Esophagus squamous epithelium (tissue), 5 donors: Measurements from ENCODE around the gene SPATS2. TPM values are rescaled to one million over a fixed set of nuclear protein-coding genes. Genes with fewer than 3 reads are reported as not detected.
"Not testable (repeated sequence)": the region's sequence is repeated elsewhere in the genome, so short reads cannot be mapped to it uniquely, and the experiment has no call there.

ENCODE experiments used
- DNase-seq: peaks from one replicate; lab custom pipeline; 2025; lab: John Stamatoyannopoulos, UW
- H3K27ac ChIP-seq, 4 donors: fragments of 200-600 bp; sonication (generic); one replicate each; pipeline ENCODE4 v1.5.1; 2016 to 2019; ENCODE audit warnings: mild to moderate bottlenecking in 1 of 4
- H3K27me3 ChIP-seq, 4 donors: fragments of 200-600 bp; sonication (generic); 1 replicate in 3 of 4; 2 replicates in 1 of 4; pipeline versions ENCODE4 v1.5.1 to v1.6.0; 2017 to 2021; ENCODE audit warnings: antibody characterized with exemption in 1 of 4
- H3K36me3 ChIP-seq, 3 donors: fragments of 200-600 bp; sonication (generic); one replicate each; pipeline ENCODE4 v1.5.1; 2016 to 2019
- H3K4me1 ChIP-seq, 3 donors: fragments of 200-600 bp; sonication (generic); one replicate each; pipeline ENCODE4 v1.5.1; 2017 to 2019
- H3K4me3 ChIP-seq, 4 donors: fragments of 200-600 bp; sonication (generic); 1 replicate in 3 of 4; 2 replicates in 1 of 4; pipeline ENCODE4 v1.5.1; 2016 to 2019; ENCODE audit warnings: mild to moderate bottlenecking in 2 of 4, moderate library complexity in 1 of 4
- H3K9me3 ChIP-seq, 3 donors: fragments of 200-600 bp; sonication (generic); one replicate each; pipeline ENCODE4 v1.5.1; 2016 to 2019
- CTCF ChIP-seq, 6 experiments: fragments of 450-650 bp in 4 of 6; fragments of 200-600 bp in 2 of 6; sonication (generic) in 2 of 6; IDR thresholded peaks; one replicate each; pipeline ENCODE4 v1.5.1; 2016 to 2019; ENCODE audit warnings: antibody characterized with exemption in 6 of 6, mild to moderate bottlenecking in 4 of 6, moderate library complexity in 4 of 6
- POLR2A ChIP-seq, 4 donors: fragments of 450-650 bp; IDR thresholded peaks; one replicate each; pipeline ENCODE4 v1.6.1; 2017; ENCODE audit warnings: antibody characterized with exemption in 4 of 4, mild to moderate bottlenecking in 4 of 4, moderate library complexity in 3 of 4
- WGBS, 2 donors: methylation state at CpG; one replicate each; pipeline ENCODE4 v1.1.5; 2018; 5-methylcytosine and 5-hydroxymethylcytosine counted together
- intact Hi-C: fragments of 100-400 bp; cut with DNase I; formaldehyde crosslinking; loops from one replicate; pipeline ENCODE4 v1.15.0; 2022
- total RNA-seq, 4 donors: library from RNA; depleted of rRNA; stranded (reverse); fragments of >200 nt; gene quantifications; one replicate each; pipeline ENCODE4 v1.1.0, GENCODE V29; 2016
- donor health status: DM: yes; HTN: yes; CAD: no.

SPATS2 gene
- total RNA-seq, 4 donors from 2014 or later = 4.8 to 9.8 (median 8.5) TPM

DNA sequence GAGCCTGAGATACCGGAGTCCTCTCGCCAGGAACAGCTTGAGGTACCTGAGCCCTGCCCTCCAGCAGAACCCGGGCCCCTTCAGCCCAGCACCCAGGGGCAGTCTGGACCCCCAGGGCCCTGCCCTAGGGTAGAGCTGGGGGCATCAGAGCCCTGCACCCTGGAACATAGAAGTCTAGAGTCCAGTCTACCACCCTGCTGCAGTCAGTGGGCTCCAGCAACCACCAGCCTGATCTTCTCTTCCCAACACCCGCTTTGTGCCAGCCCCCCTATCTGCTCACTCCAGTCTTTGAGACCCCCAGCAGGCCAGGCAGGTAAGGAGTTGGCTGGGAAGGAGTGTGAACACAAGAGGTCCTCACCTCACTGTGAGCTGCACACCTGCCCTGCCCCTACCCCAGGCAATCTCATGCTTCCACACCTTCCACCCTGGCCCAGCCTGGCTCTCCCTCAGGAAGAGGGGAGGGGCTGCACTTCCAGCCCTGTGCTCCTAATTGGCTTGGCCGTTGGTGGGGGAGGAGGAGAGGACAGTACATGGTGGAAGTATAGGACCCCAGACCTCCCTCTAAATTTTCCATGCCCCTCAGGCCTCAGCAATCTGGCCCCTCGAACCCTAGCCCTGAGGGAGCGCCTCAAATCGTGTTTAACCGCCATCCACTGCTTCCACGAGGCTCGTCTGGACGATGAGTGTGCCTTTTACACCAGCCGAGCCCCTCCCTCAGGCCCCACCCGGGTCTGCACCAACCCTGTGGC, 36.5 kb upstream of the SPATS2 start:
- H3K27me3 ChIP-seq = peaks cover 2 to 53% (median 10%) of the 10 kb centered on the region in 4 donors
- no peak overlapping the region for H3K4me3 ChIP-seq
- WGBS, 2 donors = 60% methylated on average over 5 of the region's 14 CpGs; no CpG with 5 or more reads in 1 of the 2 donors
- DNase-seq = no peak
- H3K9me3 ChIP-seq = no peaks in the 10 kb centered on the region
- intact Hi-C loops = no loop called here
- H3K27ac ChIP-seq = no peak overlapping the region
- H3K4me1 ChIP-seq = peaks cover 0 to 17% (median 5%) of the 10 kb centered on the region in 3 donors
- peaks cover 0 to 8% (median 0%) of the 10 kb centered on the region in 3 donors for H3K36me3 ChIP-seq
- TF ChIP-seq POLR2A (IDR thresholded peaks at IDR 0.05) = no peak
- no peak for TF ChIP-seq CTCF (IDR thresholded peaks at IDR 0.05)

DNA sequence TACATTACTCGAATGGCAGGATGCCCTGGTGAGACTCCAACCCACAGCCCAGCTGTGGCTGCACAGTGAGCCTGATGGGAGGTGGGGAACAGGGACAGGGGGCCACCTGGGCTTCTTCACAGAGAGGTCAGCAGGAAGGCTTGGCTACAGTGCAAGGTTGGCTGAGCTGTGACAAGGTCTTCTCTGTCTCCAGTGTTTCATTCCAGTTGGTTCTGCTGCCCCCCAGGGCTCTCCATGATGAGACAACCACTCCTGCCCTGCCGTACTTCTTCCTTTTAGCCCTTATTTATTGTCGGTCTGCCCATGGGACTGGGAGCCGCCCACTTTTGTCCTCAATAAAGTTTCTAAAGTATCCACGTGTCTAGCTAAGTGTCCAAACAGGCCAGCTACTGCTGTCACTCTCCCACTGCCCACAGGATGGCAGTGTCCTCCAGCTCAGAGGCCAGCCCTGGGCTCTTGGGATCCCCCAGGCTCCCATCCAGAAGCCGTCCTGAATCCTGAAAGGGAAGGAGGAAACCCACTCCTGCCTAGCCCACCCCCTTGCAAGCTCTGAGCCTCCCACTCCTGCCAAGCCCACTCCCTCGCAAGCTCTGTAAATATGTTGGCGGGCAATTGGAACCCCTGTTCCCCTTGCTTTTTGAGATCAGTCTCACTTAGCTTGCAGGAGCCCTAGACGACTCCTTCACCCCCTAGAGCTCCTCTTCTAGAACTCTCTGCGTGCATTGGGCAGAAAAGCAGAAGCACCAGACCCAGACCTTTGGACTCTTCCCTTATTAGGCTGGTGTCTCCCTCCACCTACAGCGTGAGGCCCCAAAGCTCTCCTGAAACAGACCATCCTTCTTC, 35.7 kb upstream of the SPATS2 start:
- WGBS, 2 donors = 45 to 47% methylated on average over 8 to 9 of the region's 11 CpGs
- H3K27ac ChIP-seq = no peak overlapping the region
- peak; percentile 36 to 79 (median 58) for TF ChIP-seq CTCF (IDR thresholded peaks at IDR 0.05)
- TF ChIP-seq POLR2A (IDR thresholded peaks at IDR 0.05) = no peak
- intact Hi-C loops = no loop called here
- peaks cover 4 to 24% (median 7%) of the 10 kb centered on the region in 3 donors for H3K4me1 ChIP-seq
- peaks cover 0 to 8% (median 0%) of the 10 kb centered on the region in 3 donors for H3K36me3 ChIP-seq
- no peak overlapping the region for H3K4me3 ChIP-seq
- no peak for DNase-seq
- H3K27me3 ChIP-seq = peaks cover 10 to 61% (median 18%) of the 10 kb centered on the region in 4 donors
- H3K9me3 ChIP-seq = no peaks in the 10 kb centered on the region

GRCh38 chr12:49332441-49332861, 34.8 kb upstream of the SPATS2 start:
- intact Hi-C loops = no loop called here
- no peaks in the 10 kb centered on the region for H3K9me3 ChIP-seq
- no peak for DNase-seq
- peaks cover 13 to 70% (median 21%) of the 10 kb centered on the region in 4 donors for H3K27me3 ChIP-seq
- no peak for TF ChIP-seq CTCF (IDR thresholded peaks at IDR 0.05)
- TF ChIP-seq POLR2A (IDR thresholded peaks at IDR 0.05) = no peak
- peak overlapping the region in 2 of 4 donors; percentile 20 to 45 for H3K4me3 ChIP-seq
- peaks cover 9 to 32% (median 15%) of the 10 kb centered on the region in 3 donors for H3K4me1 ChIP-seq
- H3K36me3 ChIP-seq = peaks cover 0 to 8% (median 0%) of the 10 kb centered on the region in 3 donors
- WGBS, 2 donors = 65 to 72% methylated on average over 13 to 16 of the region's 17 CpGs
- no peak overlapping the region for H3K27ac ChIP-seq

DNA sequence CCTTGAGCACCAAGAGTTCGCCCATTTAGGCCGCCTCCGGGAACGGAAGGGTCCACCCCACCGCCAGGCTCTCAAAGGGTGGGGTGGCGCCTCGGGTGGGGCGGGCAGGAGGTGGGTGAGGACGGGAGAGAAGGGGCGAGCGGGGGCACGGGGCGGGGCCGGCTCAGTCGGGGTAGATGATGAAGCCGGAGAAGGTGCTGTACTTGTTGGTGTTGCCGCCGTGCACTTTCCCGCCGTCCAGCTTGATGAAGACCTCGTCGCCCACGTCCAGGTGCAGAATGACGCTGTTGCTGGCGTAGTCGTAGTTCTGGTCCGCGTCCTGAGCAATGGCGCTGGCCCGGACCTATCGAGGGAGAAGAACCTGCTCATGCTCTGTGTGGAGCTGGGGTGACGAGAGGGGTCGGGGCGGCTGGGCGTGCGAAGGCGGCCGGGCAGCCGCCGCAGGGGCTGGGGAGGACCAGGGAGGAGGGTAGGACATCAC, 34.3 kb upstream of the SPATS2 start:
- intact Hi-C loops = no loop called here
- no peak for DNase-seq
- Histone ChIP-seq H3K9me3 (no peaks in the 10 kb centered on the region), H3K36me3 (peaks cover 0 to 8% (median 0%) of the 10 kb centered on the region in 3 donors), H3K27me3 (peaks cover 13 to 75% (median 23%) of the 10 kb centered on the region in 4 donors), H3K27ac (no peak overlapping the region), H3K4me1 (peaks cover 9 to 35% (median 15%) of the 10 kb centered on the region in 3 donors), H3K4me3 (peak overlapping the region in 3 of 4 donors; percentile 3 to 45 (median 20))
- WGBS, 2 donors = 10 to 27% methylated on average over 16 to 19 of the region's 40 CpGs
- no peak for TF ChIP-seq CTCF (IDR thresholded peaks at IDR 0.05)

DNA sequence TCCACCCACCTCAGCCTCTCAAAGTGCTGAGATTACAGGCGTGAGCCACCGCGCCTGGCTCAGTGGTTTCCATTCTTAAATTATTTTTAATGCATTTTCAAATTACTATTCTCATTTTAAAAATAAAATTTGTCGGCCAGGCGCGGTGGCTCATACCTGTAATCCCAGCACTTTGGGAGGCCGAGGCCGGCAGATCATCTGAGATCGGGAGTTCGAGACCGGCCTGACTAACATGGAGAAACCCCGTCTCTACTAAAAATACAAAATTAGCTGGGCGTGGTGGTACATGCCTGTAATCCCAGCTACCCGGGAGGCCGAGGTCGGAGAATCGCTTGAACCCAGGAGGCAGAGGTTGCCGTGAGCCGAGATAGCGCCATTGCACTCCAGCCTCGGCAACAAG, 33.5 kb upstream of the SPATS2 start:
- H3K4me3 ChIP-seq, H3K9me3 ChIP-seq, H3K27ac ChIP-seq, intact Hi-C loops, DNase-seq, H3K36me3 ChIP-seq: not testable (repeated sequence)
- Histone ChIP-seq H3K4me1 (peaks cover 9 to 35% (median 15%) of the 10 kb centered on the region in 3 donors), H3K27me3 (peaks cover 13 to 83% (median 27%) of the 10 kb centered on the region in 4 donors)
- WGBS, 2 donors = 53 to 69% methylated on average over 18 to 20 of the region's 21 CpGs
